ENCODE results near the gene LRRC40.
"Not testable (repeated sequence)": the region's sequence is repeated elsewhere in the genome, so short reads cannot be mapped to it uniquely, and the experiment has no call there.

LRRC40 gene

GRCh38 chr1:70204600-70204999 lies 779 bp downstream of the LRRC40 start:
- no peaks in the 10 kb centered on the region for H3K36me3 ChIP-seq (ENCODE audit: control insufficient read depth, insufficient read depth, low read length)
- H3K4me3 ChIP-seq (ENCODE audit: insufficient read depth, low read depth, low read length) = peak overlapping the region; percentile 98
- H3K9me3 ChIP-seq (ENCODE audit: control insufficient read depth, low read length) = no peaks in the 10 kb centered on the region
- no peaks in the 10 kb centered on the region for H3K27me3 ChIP-seq (ENCODE audit: control insufficient read depth, insufficient read depth, low read length, poor library complexity, severe bottlenecking)
- WGBS, 2 experiments = 2 to 8% methylated on average over 4 of the region's 4 CpGs
- peaks cover 8% of the 10 kb centered on the region for H3K4me1 ChIP-seq (ENCODE audit: control insufficient read depth, insufficient read depth, low read length)
- H3K27ac ChIP-seq (ENCODE audit: insufficient read depth, low read depth, low read length, poor library complexity, severe bottlenecking) = no peak overlapping the region

- 83 to 89% methylated on average over 1 of the region's 1 CpG for WGBS, 2 experiments
- Histone ChIP-seq H3K4me3 (ENCODE audit: insufficient read depth, low read depth, low read length) (peak overlapping the region; percentile 98), H3K4me1 (ENCODE audit: control insufficient read depth, insufficient read depth, low read length) (peaks cover 8% of the 10 kb centered on the region), H3K27ac (ENCODE audit: insufficient read depth, low read depth, low read length, poor library complexity, severe bottlenecking) (no peak overlapping the region), H3K27me3 (ENCODE audit: control insufficient read depth, insufficient read depth, low read length, poor library complexity, severe bottlenecking) (no peaks in the 10 kb centered on the region), H3K36me3 (ENCODE audit: control insufficient read depth, insufficient read depth, low read length) (no peaks in the 10 kb centered on the region), H3K9me3 (ENCODE audit: control insufficient read depth, low read length) (no peaks in the 10 kb centered on the region)
These were observed 1.2 kb downstream of the LRRC40 start for GRCh38 chr1:70204139-70204538.

DNA sequence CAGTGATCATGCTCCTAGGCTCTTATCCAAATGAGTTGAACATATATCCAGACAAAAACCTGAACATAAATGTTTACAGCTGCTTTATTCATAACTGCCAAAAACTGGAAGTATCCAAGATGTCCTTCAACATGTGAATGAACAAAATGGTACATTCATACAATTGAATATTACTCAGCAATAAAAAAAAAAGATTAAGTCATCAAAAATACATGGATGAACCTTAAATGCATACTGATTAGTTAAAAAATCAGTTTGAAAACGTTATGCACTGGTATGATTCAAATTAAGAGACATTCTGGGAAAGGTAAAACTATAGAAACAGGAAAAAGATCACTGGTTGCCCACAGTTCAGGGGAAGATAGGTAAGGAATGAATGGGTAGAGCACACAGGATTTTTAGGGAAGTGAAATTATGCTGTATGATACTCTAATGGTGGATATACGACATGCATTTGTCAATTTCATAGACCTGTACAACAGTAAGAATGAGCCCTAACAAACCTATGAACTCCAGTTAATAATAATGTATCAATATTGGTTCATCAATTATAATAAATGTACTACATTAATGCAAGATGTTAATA lies 3.1 kb downstream of the LRRC40 start:
- Histone ChIP-seq H3K4me1 (ENCODE audit: control insufficient read depth, insufficient read depth, low read length) (peaks cover 8% of the 10 kb centered on the region), H3K36me3 (ENCODE audit: control insufficient read depth, insufficient read depth, low read length) (no peaks in the 10 kb centered on the region), H3K27ac (ENCODE audit: insufficient read depth, low read depth, low read length, poor library complexity, severe bottlenecking) (no peak overlapping the region), H3K9me3 (ENCODE audit: control insufficient read depth, low read length) (no peaks in the 10 kb centered on the region), H3K27me3 (ENCODE audit: control insufficient read depth, insufficient read depth, low read length, poor library complexity, severe bottlenecking) (no peaks in the 10 kb centered on the region), H3K4me3 (ENCODE audit: insufficient read depth, low read depth, low read length) (no peak overlapping the region)
- 89 to 90% methylated on average over 2 of the region's 2 CpGs for WGBS, 2 experiments

- no peak overlapping the region for H3K4me3 ChIP-seq (ENCODE audit: insufficient read depth, low read depth, low read length)
- no peak overlapping the region for H3K27ac ChIP-seq (ENCODE audit: insufficient read depth, low read depth, low read length, poor library complexity, severe bottlenecking)
- H3K36me3 ChIP-seq (ENCODE audit: control insufficient read depth, insufficient read depth, low read length) = no peaks in the 10 kb centered on the region
- peaks cover 8% of the 10 kb centered on the region for H3K4me1 ChIP-seq (ENCODE audit: control insufficient read depth, insufficient read depth, low read length)
- no peaks in the 10 kb centered on the region for H3K9me3 ChIP-seq (ENCODE audit: control insufficient read depth, low read length)
- WGBS, 2 experiments = 88 to 93% methylated on average over 3 of the region's 4 CpGs
- no peaks in the 10 kb centered on the region for H3K27me3 ChIP-seq (ENCODE audit: control insufficient read depth, insufficient read depth, low read length, poor library complexity, severe bottlenecking)
These were observed 5.3 kb downstream of the LRRC40 start for GRCh38 chr1:70200065-70200464.

- H3K9me3 ChIP-seq (ENCODE audit: control insufficient read depth, low read length) = no peaks in the 10 kb centered on the region
- H3K27ac ChIP-seq (ENCODE audit: insufficient read depth, low read depth, low read length, poor library complexity, severe bottlenecking) = no peak overlapping the region
- 84 to 94% methylated on average over 2 of the region's 3 CpGs for WGBS, 2 experiments
- no peaks in the 10 kb centered on the region for H3K27me3 ChIP-seq (ENCODE audit: control insufficient read depth, insufficient read depth, low read length, poor library complexity, severe bottlenecking)
- no peaks in the 10 kb centered on the region for H3K36me3 ChIP-seq (ENCODE audit: control insufficient read depth, insufficient read depth, low read length)
- H3K4me1 ChIP-seq (ENCODE audit: control insufficient read depth, insufficient read depth, low read length) = no peaks in the 10 kb centered on the region
- H3K4me3 ChIP-seq (ENCODE audit: insufficient read depth, low read depth, low read length) = no peak overlapping the region
These were observed 9.0 kb downstream of the LRRC40 start for GRCh38 chr1:70196333-70196732.

DNA sequence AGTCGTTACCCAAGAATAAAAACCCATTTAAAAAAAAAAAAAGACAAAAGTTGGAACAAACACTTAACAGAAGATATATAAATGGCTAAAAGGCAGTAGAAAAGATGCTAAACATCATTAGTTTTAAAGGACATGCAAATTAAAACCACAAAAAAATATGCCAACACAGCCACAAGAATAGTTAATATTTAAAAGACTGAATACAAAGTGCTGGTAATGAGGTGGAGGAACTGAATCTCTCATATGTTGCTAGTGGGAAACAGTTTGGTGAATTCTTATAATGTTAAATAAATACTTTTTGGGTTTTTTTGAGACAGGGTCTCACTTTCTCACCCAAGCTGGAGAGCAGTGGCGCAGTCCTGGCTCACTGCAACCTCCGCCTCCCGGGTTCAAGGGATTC lies 10.0 kb downstream of the LRRC40 start:
- H3K27ac ChIP-seq (ENCODE audit: insufficient read depth, low read depth, low read length, poor library complexity, severe bottlenecking) = no peak overlapping the region
- no peaks in the 10 kb centered on the region for H3K36me3 ChIP-seq (ENCODE audit: control insufficient read depth, insufficient read depth, low read length)
- no peaks in the 10 kb centered on the region for H3K4me1 ChIP-seq (ENCODE audit: control insufficient read depth, insufficient read depth, low read length)
- no peaks in the 10 kb centered on the region for H3K27me3 ChIP-seq (ENCODE audit: control insufficient read depth, insufficient read depth, low read length, poor library complexity, severe bottlenecking)
- no peak overlapping the region for H3K4me3 ChIP-seq (ENCODE audit: insufficient read depth, low read depth, low read length)
- WGBS, 2 experiments = 94 to 95% methylated on average over 3 of the region's 4 CpGs
- H3K9me3 ChIP-seq (ENCODE audit: control insufficient read depth, low read length) = no peaks in the 10 kb centered on the region

DNA sequence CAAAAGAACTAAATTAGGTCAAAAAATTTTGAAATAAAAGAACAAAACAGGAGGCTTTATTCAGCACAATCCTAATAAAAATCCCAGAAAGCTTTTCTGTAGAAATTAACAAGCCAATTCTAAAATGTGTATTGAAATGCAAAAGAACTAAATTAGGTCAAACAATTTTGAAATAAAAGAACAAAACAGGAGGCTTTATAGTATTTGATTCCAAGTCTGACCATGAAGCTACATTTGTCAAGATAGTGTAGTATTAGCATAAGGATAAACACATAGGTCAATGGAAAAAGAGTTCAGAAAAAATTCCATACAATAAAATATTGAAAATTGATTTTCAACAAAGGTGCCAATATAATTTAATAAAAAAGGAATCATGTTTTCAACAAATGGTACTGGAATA lies 10.8 kb downstream of the LRRC40 start:
- Histone ChIP-seq H3K4me1 (ENCODE audit: control insufficient read depth, insufficient read depth, low read length) (no peaks in the 10 kb centered on the region), H3K4me3 (ENCODE audit: insufficient read depth, low read depth, low read length) (no peak overlapping the region), H3K9me3 (ENCODE audit: control insufficient read depth, low read length) (no peaks in the 10 kb centered on the region), H3K27ac (ENCODE audit: insufficient read depth, low read depth, low read length, poor library complexity, severe bottlenecking) (no peak overlapping the region), H3K36me3 (ENCODE audit: control insufficient read depth, insufficient read depth, low read length) (no peaks in the 10 kb centered on the region), H3K27me3 (ENCODE audit: control insufficient read depth, insufficient read depth, low read length, poor library complexity, severe bottlenecking) (no peaks in the 10 kb centered on the region)

GRCh38 chr1:70192446-70192845 lies 12.9 kb downstream of the LRRC40 start:
- not testable (repeated sequence) for H3K4me1 ChIP-seq (ENCODE audit: control insufficient read depth, insufficient read depth, low read length); H3K27me3 ChIP-seq (ENCODE audit: control insufficient read depth, insufficient read depth, low read length, poor library complexity, severe bottlenecking); H3K27ac ChIP-seq (ENCODE audit: insufficient read depth, low read depth, low read length, poor library complexity, severe bottlenecking); H3K4me3 ChIP-seq (ENCODE audit: insufficient read depth, low read depth, low read length); H3K9me3 ChIP-seq (ENCODE audit: control insufficient read depth, low read length); H3K36me3 ChIP-seq (ENCODE audit: control insufficient read depth, insufficient read depth, low read length)

DNA sequence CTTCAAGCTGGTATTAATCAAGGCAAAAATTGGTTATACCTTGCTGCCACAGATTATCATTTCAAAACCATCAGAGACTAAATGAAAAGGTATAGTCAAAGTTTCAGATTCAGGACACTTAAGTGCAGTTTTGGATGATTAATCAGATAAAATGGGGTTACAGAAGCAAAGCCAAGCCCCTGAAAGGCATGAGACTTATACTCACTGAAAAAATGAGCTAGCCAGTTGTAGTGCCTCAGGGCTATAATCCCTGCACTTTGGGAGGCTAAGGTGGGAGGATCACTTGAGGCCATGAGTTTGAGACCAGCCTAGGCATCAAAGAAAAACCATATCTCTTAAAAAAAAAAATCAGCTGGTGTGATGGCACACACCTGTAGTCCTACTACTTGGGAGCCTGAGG lies 15.2 kb downstream of the LRRC40 start:
- no peak overlapping the region for H3K4me3 ChIP-seq (ENCODE audit: insufficient read depth, low read depth, low read length)

GRCh38 chr1:70188522-70188921 lies 16.9 kb downstream of the LRRC40 start:
- H3K27me3 ChIP-seq (ENCODE audit: control insufficient read depth, insufficient read depth, low read length, poor library complexity, severe bottlenecking) = no peaks in the 10 kb centered on the region
- WGBS, 2 experiments = 88 to 100% methylated on average over 2 of the region's 2 CpGs
- no peaks in the 10 kb centered on the region for H3K4me1 ChIP-seq (ENCODE audit: control insufficient read depth, insufficient read depth, low read length)
- no peaks in the 10 kb centered on the region for H3K9me3 ChIP-seq (ENCODE audit: control insufficient read depth, low read length)
- no peak overlapping the region for H3K27ac ChIP-seq (ENCODE audit: insufficient read depth, low read depth, low read length, poor library complexity, severe bottlenecking)
- H3K36me3 ChIP-seq (ENCODE audit: control insufficient read depth, insufficient read depth, low read length) = no peaks in the 10 kb centered on the region
- H3K4me3 ChIP-seq (ENCODE audit: insufficient read depth, low read depth, low read length) = no peak overlapping the region

More for the DNA sequence above, 15.2 kb downstream of the LRRC40 start:
- Histone ChIP-seq H3K36me3 (ENCODE audit: control insufficient read depth, insufficient read depth, low read length) (no peaks in the 10 kb centered on the region), H3K4me1 (ENCODE audit: control insufficient read depth, insufficient read depth, low read length) (no peaks in the 10 kb centered on the region), H3K27me3 (ENCODE audit: control insufficient read depth, insufficient read depth, low read length, poor library complexity, severe bottlenecking) (no peaks in the 10 kb centered on the region), H3K9me3 (ENCODE audit: control insufficient read depth, low read length) (no peaks in the 10 kb centered on the region), H3K27ac (ENCODE audit: insufficient read depth, low read depth, low read length, poor library complexity, severe bottlenecking) (no peak overlapping the region)

GRCh38 chr1:70185181-70185580 lies 20.2 kb downstream of the LRRC40 start:
- H3K27ac ChIP-seq (ENCODE audit: insufficient read depth, low read depth, low read length, poor library complexity, severe bottlenecking); H3K4me1 ChIP-seq (ENCODE audit: control insufficient read depth, insufficient read depth, low read length); H3K36me3 ChIP-seq (ENCODE audit: control insufficient read depth, insufficient read depth, low read length); H3K27me3 ChIP-seq (ENCODE audit: control insufficient read depth, insufficient read depth, low read length, poor library complexity, severe bottlenecking); H3K9me3 ChIP-seq (ENCODE audit: control insufficient read depth, low read length); H3K4me3 ChIP-seq (ENCODE audit: insufficient read depth, low read depth, low read length): not testable (repeated sequence)
- 86 to 98% methylated on average over 3 of the region's 3 CpGs for WGBS, 2 experiments

Data from ectodermal cell (in vitro differentiated cells).